HG02870 (cell line): ENCODE measurements around the gene ATXN1.

Experiments used
- ATAC-seq: cut with Tn5 transposase; IDR thresholded peaks from one replicate; pipeline ENCODE4 v1.9.1; 2021; ENCODE audit warnings: mild to moderate bottlenecking, moderate library complexity; ENCODE audit not compliant: unreplicated experiment

ATXN1 gene

DNA sequence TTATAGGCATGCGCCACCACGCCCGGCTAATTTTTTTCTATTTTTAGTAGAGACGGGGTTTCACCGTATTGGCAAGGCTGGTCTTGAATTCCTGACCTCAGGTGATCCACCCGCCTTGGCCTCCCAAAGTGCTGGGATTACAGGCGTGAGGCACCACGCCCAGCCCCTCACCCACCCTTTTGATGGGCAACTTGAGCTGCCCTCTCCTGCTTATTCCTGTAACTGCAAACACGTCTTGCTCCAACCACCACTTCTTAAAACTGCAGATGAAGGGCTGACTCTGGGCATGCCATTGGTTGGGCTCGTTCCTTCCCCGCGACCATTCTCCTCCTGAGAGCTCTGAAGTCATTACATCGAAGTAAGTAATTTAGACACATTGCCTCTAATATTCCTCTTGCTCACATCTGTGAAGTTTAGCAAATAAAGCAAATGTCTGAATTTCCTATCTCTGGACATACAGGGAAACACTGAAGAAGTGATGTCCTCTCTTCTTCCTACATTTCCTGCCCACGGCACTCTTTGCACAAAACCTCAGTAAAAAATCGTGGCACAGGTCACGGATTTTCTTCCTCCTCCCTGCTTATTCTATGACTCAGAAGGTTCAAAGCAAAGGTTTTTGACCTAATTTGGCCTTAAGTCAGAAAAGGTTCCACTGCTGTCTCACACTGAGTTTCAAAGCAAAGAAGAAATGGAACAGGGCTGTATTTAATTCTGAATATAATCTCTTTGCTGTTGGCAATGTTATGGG, 405.4 kb downstream of the ATXN1 start:
- ATAC-seq, result no peak

DNA sequence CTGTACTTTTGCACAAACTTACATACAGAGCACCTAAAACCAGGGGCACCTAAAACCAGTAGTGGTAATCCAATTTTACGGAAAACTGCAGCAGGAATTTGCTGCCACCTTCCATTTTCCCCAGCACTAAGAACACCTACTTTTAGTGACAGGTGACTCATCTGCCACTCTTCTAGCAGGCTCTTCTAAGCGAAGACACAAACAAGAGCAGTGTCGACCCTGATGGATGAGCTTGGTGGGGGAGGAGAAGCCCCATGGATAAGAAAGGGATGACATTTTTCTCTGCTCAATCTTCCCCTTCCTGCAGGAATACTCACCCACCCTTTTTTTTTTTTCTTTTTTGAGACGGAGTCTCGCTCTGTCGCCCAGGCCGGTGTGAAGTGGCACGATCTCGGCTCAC, 406.0 kb downstream of the ATXN1 start:
- ATAC-seq, result no peak

DNA sequence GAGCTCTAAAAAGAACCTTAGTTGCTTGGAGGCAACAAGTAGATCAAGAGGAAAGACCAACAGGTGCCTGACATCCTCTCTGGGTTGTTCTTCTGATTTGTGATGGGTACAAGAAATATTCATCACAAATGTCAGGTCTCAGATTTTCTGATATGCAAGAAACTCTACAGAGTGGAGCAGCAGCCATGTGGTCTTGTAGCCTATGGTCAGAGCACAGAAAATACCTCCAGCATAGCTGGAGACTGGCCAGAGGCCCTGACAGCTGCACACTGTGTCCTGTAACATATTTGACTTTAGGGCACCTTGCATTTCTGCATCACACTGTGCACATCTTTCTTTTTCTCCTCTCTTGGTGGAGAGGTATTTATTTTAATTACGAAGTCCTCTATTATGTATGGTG, 406.6 kb downstream of the ATXN1 start:
- no peak for ATAC-seq

DNA sequence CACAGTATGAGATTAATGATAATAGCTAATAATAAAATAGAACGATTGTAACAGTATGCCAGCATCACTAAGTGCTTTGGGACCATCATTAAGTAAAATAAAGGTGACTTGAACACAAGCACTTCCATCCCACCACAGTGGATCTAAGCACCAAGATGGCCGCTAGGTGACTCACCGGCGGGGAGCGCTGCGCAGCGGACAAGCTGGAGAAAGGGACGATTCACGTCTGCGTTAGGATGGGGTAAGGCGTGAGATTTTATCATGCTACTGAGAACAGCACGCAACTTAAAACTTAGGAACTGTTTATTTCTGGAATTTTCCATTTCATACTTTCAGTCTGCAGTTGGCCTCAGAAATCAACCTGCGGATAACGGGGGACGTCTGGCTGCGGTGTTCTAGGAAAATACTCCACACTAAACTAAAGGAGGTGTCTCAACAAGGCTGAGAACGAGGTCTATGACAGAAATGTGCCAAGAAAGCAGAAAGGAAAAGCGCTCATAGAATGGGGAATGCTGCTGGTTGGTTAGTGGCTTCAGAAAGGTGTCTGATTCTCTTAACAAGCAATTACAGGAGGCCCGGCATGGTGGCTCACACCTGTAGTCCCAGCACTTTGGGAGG, 408.3 kb downstream of the ATXN1 start:
- ATAC-seq, result no peak

DNA sequence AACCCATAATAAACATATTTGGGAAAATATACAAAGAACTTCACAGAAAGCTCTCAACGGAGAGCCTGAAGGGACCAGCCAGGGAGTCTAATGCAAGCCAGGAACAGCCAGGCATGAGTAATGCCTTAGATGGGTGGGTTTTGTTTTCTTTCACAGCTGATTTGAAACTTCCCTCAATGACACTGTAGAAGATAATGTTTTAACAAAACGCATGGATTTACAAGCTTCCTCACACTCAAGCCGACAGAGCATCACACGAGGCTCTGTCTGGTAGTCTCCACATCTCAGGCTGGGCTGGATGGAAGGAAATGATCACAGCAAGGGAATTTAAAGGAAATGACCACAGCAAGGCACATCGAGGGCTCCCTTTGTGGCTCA, 409.0 kb downstream of the ATXN1 start:
- ATAC-seq, result no peak

DNA sequence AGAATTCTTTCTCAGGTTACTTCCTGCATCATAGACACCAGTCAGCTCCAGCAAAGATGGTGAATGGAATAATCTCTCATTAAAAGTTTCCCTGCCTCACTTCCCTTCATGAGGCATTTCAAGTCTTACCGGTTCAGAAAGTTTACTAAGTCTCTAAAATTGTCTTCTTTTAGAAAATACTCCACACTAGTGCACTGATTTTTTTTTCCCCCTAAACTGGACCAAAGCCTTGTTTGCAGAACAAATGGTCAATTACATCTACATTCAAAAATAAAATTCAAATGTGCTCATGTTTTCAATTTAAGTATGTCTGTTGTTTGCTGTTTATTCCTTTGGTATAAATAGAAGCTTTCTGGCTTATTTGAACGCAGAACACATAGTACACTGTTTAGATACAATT, 411.7 kb downstream of the ATXN1 start:
- no peak for ATAC-seq

DNA sequence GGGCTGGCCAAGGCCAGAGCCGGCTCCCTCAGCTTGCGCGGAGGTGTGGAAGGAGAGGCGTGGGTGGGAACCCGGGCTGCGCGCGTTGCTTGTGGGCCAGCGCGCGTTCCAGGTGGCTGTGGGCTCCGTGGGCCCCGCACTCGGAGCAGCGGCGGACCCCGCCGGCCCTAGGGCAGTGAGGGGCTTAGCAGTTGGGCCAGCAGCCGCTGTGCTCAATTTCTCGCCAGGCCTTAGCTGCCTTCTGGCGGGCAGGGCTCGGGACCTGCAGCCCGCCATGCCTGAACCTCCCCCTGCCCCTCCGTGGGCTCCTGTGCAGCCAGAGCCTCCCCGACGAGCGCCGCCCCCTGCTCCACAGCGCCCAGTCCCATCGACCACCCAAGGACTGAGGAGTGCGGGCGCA, 414.4 kb downstream of the ATXN1 start:
- ATAC-seq, result no peak

DNA sequence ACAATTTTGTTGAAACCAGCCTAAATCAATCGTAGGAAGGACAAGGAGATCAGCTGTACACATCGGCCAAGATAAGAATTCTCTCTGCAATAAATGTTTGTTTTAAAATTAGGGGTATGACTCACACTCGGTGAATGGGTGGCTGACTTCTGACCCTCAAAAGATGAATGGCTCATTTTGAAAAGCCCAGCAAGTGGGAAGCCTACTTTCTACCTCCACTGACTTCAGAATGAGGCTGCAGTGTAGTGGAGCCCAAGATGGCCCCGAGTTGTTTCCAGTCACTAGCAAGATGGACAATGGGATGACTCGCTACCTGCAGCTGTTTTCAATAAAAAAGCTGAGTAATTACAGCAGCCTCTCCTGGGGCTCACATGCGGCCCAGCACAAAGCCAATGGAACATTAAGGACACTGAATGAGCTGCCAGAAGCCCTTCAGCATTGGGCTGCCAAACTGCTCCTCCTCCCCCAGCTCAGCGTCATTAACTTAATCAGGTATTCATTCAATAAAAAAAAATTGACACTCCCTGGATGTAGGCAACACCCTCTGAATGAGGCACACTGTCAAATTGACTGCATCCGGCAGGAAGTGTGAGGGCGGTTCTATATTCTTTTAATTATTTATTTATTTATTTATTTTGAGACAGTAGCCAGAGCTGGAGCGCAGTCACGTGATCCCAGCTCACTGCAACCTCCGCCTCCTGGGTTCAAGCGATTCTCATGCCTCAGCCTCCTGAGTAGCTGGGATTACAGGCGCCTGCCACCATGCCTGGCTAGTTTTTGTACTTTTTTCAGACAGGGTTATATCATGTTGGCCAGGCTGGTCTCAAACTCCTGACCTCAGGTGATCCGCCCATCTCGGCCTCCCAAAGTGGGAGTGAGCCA, 415.6 kb downstream of the ATXN1 start:
- no peak for ATAC-seq

DNA sequence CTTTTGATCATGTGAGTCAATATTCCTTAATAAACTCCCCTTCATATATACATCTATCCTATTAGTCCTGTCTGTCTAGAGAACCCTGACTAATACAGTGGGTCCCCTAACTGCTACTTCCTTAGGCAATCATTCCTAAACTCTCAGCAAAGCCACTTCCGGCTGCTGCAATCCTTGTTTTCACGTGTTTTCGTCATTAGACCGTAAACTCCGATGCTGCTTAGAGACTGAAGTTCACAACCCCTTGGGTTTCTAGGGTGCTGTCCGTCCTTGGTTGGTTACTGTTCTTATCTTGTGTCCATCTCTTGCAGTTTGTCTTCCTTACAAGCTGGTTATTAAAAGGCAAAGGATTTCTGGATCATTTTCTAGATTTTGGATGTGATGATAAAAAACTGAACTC, 416.5 kb downstream of the ATXN1 start:
- ATAC-seq, result no peak

DNA sequence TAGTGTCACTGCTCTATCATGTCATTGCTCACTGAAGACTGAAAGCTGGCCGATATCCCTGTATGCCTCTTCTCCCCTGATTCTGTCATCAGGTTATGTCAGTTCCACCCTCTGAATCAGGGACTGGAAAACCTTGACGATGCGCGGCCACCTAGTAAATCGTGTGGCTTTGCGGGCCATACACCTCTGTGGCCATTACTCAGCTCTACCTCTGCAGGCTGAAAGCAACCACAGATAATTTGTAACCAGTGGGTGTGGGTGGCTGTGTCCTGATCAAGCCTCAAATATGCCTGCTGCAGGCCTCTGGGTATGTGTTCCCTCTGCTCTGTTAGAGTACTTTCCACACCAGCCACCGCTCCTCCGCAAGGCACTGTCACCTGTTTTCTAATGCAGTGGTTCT, 417.7 kb downstream of the ATXN1 start:
- no peak for ATAC-seq

DNA sequence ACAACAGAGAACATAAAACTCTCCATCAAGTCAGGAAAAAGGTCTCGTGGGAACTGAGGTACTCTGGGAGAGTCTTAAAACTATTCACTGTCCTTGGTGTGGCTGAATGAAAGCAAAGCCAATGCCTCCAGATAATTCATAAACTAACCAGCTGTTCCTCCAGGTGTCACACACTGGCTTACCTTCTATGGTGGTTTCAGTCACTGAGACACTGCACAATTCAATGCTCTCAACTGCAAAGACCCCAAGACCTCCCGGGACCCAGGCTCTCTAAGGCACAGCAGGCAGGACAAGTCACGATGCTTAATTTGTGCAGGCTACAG, 422.0 kb downstream of the ATXN1 start:
- ATAC-seq, result no peak

DNA sequence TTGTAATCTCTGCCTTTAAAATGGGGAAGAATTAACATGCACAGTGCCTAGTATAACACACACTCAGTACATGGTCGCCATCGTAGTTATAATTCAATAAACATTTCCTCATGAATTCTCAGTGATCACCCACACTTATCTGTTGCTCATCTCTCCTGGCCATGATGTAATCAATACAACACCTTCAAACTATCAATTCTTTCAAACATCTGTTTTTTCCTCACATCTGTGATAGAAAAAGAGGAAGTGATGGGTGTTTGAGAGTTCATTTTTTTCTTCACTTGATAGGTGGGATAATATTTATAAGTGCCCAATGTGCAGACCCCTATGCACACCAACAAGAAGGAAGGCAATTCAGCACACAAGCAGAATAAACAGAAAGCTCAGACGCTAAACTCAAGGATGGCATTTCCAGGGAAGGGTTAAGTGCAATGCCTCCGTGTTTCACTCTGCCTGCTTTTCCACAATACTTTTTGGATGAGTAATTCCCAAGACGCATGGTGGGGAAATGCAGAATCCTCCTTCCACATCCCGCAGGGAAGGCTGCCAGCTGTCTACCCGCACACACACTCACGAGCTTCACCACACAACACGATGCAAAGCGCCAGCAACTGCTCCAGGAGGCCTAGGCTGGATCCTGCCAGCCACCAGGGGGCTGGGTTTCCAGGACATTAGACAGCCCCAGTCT, 422.5 kb downstream of the ATXN1 start:
- ATAC-seq, result no peak

DNA sequence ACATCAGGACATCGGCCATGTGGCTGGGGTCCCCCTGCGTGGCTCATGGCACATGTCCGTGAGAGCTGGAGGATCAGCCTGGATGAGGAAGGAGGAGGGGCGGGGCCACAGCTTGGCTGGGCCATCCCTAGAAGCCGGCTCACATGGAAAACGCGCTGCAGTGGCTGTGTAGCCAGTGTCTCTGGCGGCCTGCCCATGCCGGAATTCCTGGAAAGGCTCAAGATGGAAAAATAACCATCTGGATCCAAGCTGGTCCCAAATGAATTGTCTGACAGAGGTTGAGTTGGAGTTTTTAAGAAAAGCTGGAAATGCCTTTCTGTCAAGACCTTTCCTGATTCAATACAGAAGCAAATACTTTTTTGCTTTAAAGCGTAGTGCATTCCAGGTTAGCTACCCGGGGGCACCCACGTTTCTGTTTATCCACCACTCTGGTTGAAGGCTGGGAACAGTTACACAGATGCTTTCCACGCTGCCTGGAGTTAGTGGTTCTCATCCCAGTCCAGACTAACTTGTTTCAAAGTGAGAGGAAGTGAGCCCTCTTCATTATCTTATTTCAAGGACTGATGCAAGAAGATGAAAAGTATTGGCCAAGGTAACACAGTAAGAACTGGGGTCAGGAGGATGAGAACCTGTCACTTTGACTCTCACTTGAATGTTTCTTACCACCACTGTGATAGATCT, 423.8 kb downstream of the ATXN1 start:
- no peak for ATAC-seq

DNA sequence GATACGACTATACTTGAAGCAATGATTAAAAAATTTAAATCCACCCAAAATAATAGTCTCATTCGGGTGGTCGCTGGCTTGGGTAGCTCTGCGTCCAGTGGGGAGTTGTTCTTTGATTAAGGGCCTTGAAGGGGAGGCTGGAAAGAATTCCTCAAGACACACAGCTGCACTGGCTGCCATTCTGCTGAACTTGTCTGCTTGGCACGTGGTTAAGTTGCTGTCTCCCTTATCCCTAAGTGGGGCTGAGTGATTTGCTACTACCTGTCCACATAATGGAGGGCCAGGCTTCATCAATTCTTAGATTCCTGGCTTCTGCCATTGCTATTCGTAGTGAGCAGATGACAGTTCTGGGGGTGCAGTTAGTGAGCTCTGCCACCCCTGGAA, 424.4 kb downstream of the ATXN1 start:
- ATAC-seq, result no peak

DNA sequence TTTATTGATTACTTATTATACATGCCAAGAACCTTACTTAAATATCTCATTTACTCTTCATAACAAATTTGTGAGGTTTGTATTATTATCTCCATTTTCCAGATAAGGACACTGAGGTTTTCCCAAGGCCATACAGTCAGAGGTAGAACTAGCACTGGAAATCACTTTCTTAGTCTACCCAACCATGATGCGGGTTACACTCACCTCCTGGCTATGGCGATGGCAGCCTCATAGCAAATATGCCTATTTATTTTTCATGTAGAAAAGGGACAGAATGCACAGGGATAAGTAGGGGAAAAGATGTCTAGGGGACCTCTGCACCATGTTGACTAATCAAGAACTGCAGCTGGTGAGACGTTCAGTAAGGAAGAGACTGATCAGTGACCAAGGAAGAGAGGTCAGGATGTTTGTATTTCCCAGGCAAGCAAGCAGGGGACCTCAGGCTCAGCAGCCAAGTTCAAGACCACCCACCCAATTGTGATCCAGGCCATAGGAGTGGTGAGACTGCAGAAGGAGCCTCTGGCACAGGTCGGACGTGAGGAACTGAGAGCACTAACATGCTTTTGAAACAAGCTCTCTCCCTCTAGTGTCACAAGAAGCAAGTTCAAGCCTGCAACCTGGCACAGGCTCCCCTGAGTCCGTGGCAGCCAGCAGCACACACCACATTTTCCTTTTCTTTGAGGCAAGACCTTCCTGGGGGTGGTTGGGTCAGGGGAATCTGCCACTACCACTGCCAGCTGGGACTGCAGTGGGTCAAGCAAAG, 425.0 kb downstream of the ATXN1 start:
- no peak for ATAC-seq

DNA sequence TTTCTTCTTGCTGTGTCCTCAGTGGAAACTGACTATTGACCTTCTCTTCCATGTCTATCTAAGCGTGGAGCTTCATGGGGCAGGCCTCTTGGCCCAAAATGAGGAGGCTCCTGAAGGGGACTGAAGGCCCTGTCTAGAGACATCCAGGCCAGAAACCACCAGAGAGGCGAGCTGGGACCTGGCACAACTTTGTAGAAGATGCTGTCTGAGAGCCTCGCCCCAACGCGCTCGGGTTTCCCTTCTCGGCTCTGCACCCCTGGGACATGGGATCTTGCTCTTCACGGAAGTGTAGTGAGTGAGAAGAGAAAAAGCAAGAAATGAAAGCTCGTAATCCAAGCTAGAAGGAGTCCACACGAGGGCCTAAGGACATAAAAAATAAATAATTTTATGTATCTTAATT, 426.1 kb downstream of the ATXN1 start:
- no peak for ATAC-seq

DNA sequence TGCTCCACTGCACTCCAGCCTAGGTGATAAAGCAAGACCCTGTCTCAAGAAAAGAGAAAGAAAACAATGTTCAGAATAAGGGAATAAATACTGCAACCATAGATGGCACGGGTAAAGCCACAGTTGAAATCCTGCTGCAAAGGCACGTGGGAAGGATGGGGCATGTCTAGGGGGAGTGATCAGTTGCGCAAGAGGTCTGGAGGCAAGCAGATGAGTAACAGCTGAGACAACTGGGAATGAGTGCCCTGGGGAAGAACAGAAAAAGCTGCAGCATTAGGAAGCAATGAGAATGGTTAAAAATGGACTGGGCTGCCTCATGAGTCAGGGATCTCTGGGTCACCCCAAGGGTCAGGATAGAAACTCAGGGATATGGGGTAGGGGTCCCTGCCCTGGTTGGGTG, 426.6 kb downstream of the ATXN1 start:
- ATAC-seq, result no peak

DNA sequence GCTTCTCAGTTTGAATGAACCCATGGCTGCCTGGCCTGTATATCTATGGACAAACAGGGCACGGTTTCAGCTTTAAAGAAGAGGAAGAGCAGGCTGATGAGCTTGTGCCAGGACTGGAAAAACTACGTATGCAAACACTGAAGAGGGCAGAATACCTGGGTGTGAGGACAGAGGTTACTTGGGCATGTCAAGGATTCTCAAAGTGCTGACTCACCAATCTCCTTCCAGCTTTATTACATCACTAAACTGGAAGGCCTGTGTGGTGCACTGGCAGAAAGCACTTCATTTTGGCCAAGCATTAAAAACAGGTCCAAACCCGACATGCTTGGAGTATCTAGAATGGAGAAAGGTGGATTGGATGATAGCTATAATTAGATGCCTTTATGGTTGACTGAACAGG, 427.7 kb downstream of the ATXN1 start:
- ATAC-seq, result no peak

DNA sequence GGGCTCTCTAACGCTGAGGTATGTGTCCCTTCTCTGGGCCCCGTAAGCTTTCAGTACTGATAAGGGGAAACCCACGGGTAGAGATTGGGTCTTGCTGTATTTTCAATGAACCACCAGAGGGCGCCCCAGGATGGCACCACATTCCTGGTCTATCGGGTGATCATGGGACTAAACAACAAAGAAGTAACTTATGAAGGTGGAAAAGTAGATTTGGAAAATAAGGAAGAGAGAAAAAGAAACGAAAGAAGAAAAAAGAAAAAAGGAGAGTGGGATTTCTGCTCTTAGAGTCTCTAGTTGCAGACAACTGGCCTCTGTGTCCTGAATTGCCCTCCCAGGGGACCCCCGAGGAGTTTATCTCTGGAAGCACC, 429.1 kb downstream of the ATXN1 start:
- peak; percentile 77 for ATAC-seq

DNA sequence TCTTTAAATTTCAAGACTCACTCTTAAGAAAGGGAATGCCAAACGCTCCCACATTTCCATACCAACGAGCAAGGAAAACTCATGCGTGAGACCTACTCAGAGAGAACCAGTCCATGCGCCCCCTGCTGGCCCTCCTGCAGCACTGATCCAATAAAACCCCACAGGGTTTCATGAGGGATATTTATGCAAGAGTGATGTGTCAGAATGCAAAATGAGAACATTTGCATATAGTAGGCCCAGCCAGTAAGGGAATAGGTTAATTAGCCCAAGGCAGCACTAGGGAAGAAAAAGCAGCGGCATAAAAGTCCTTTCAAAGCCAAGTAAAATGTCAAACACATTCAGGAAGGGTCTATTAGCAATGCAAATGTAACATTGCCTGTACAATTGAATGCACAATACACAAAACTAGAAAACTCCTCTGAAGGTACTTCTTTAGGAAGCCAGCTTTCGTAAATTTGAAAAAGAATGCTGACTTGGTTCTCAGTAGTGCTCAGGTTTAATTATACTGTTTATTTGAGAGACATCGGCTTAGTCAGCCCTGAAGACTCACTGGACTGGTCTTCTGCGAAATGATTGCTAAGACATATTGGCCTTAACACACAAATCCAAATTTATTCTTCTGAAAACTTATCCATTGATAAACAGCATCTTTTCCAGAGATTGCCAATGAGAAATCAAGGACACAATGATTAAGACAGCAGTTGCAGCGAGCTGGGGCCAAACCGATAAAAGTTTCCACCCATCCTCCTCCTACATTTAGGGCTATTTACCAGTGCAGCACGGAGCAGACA, 429.7 kb downstream of the ATXN1 start:
- no peak for ATAC-seq
